Neural progenitor cell (in vitro differentiated cells): ENCODE results near the gene NEUROG1. TPM values are rescaled to one million over a fixed set of nuclear protein-coding genes. Genes with fewer than 3 reads are reported as not detected.

Experiments used
- DNase-seq: peaks from one replicate; pipeline ENCODE4 v3.0.0-alpha.2; 2016; ENCODE audit warnings: low spot score
- H2AFZ ChIP-seq: fragments of 200-600 bp; sonication (generic); replicated peaks from 2 replicates; pipeline ENCODE4 v1.6.1; 2016; ENCODE audit warnings: antibody characterized with exemption
- H3F3A ChIP-seq: fragments of 200-600 bp; sonication (generic); 2 replicates; pipeline ENCODE4 v1.6.1; 2016; ENCODE audit warnings: antibody characterized with exemption, low read depth
- H3K27ac ChIP-seq: fragments of 200-600 bp; sonication (generic); 2 replicates; pipeline ENCODE4 v1.5.1; 2016; ENCODE audit warnings: mild to moderate bottlenecking
- H3K27me3 ChIP-seq: fragments of 200-600 bp; sonication (generic); 2 replicates; pipeline ENCODE4 v1.6.1; 2016; ENCODE audit warnings: mild to moderate bottlenecking, moderate library complexity
- H3K36me3 ChIP-seq: fragments of 200-600 bp; sonication (generic); 2 replicates; pipeline ENCODE4 v1.5.1; 2016
- H3K4me1 ChIP-seq: fragments of 200-600 bp; sonication (generic); 2 replicates; pipeline ENCODE4 v1.6.1; 2016; ENCODE audit warnings: mixed run types
- H3K4me2 ChIP-seq: fragments of 200-600 bp; sonication (generic); 2 replicates; pipeline ENCODE4 v1.6.1; 2016
- H3K4me3 ChIP-seq: fragments of 200-600 bp; sonication (generic); 2 replicates; pipeline ENCODE4 v1.5.1; 2016
- H3K79me2 ChIP-seq: fragments of 200-600 bp; sonication (generic); 2 replicates; pipeline ENCODE4 v1.6.1; 2016; ENCODE audit warnings: low read depth
- H3K9ac ChIP-seq: fragments of 200-600 bp; sonication (generic); 2 replicates; pipeline ENCODE4 v1.6.1; 2016
- H3K9me3 ChIP-seq: fragments of 200-600 bp; sonication (generic); 2 replicates; pipeline ENCODE4 v1.5.1; 2016; ENCODE audit warnings: low read depth
- H4K20me1 ChIP-seq: fragments of 200-600 bp; sonication (generic); 2 replicates; pipeline ENCODE4 v1.6.1; 2016; ENCODE audit warnings: low read depth
- H3K27ac Mint-ChIP-seq: 3 replicates; pipeline ENCODE4 v1.8.0; 2021; ENCODE audit warnings: mixed read lengths
- H3K27me3 Mint-ChIP-seq: 2 replicates; pipeline ENCODE4 v1.8.0; 2022; ENCODE audit warnings: low read depth, mild to moderate bottlenecking, inconsistent platforms, moderate library complexity, mixed read lengths; ENCODE audit not compliant: insufficient read depth
- H3K36me3 Mint-ChIP-seq: 3 replicates; pipeline ENCODE4 v1.8.0; 2021; ENCODE audit warnings: mixed read lengths
- H3K4me1 Mint-ChIP-seq: 3 replicates; pipeline ENCODE4 v1.8.0; 2021; ENCODE audit warnings: mixed read lengths
- H3K4me3 Mint-ChIP-seq: 3 replicates; pipeline ENCODE4 v1.8.0; 2021; ENCODE audit warnings: mild to moderate bottlenecking, moderate library complexity, mixed read lengths
- H3K9me3 Mint-ChIP-seq: 3 replicates; pipeline ENCODE4 v1.8.0; 2020; ENCODE audit warnings: mixed read lengths
- CTCF ChIP-seq: fragments of 200-600 bp; sonication (generic); IDR thresholded peaks from 2 replicates; pipeline ENCODE4 v1.5.1; 2017; ENCODE audit warnings: antibody characterized with exemption, mild to moderate bottlenecking
- EZH2 ChIP-seq: fragments of 200-600 bp; sonication (generic); IDR thresholded peaks from 2 replicates; pipeline ENCODE4 v1.6.1; 2017; ENCODE audit warnings: antibody characterized with exemption, mild to moderate bottlenecking, moderate library complexity
- EZH2phosphoT487 ChIP-seq: fragments of 200-600 bp; sonication (generic); IDR thresholded peaks from 2 replicates; pipeline ENCODE4 v1.6.1; 2017; ENCODE audit warnings: antibody characterized with exemption
- total RNA-seq: library from RNA; depleted of rRNA; stranded (reverse); fragments of >200 nt; gene quantifications from 2 replicates; pipeline ENCODE4 v1.2.3, GENCODE V29; 2015; ENCODE audit warnings: low replicate concordance

Gene NEUROG1
- total RNA-seq, 1 donor from 2014 or later, result not detected

- Histone ChIP-seq H3K36me3 (no peaks in the 10 kb centered on the region), H3K27ac (no peak overlapping the region), H3K79me2 (no peaks in the 10 kb centered on the region), H4K20me1 (no peaks in the 10 kb centered on the region), H3K4me1 (no peaks in the 10 kb centered on the region), H3K9me3 (no peaks in the 10 kb centered on the region), H3F3A (no peaks in the 10 kb centered on the region), H3K27me3 (peaks cover 26% of the 10 kb centered on the region), H3K4me3 (no peak overlapping the region), H2AFZ (no peak overlapping the region), H3K4me2 (no peak overlapping the region), H3K9ac (no peak overlapping the region)
- Mint-ChIP-seq H3K4me1 (peaks cover 60% of the 10 kb centered on the region), H3K9me3 (no peaks in the 10 kb centered on the region), H3K36me3 (no peaks in the 10 kb centered on the region), H3K27ac (peak overlapping the region; percentile 82), H3K27me3 (peaks cover 15% of the 10 kb centered on the region), H3K4me3 (peak overlapping the region; percentile 42)
- TF ChIP-seq EZH2 (no peak), EZH2phosphoT487 (no peak), CTCF (no peak)
- no peak for DNase-seq
Measured at GRCh38 chr5:135568923-135569360, 33.2 kb upstream of the NEUROG1 start.

- Mint-ChIP-seq H3K36me3 (no peaks in the 10 kb centered on the region), H3K27ac (peak overlapping the region; percentile 26), H3K9me3 (no peaks in the 10 kb centered on the region), H3K27me3 (peaks cover 15% of the 10 kb centered on the region), H3K4me3 (no peak overlapping the region), H3K4me1 (peaks cover 60% of the 10 kb centered on the region)
- no peaks in the 10 kb centered on the region for H3K36me3 ChIP-seq
- no peak overlapping the region for H2AFZ ChIP-seq
- TF ChIP-seq EZH2phosphoT487, result no peak
- TF ChIP-seq CTCF, result no peak
- H3K9me3 ChIP-seq, result no peaks in the 10 kb centered on the region
- no peak overlapping the region for H3K27ac ChIP-seq
- peaks cover 26% of the 10 kb centered on the region for H3K27me3 ChIP-seq
- no peaks in the 10 kb centered on the region for H3K79me2 ChIP-seq
- no peaks in the 10 kb centered on the region for H3K4me1 ChIP-seq
- H3F3A ChIP-seq, result no peaks in the 10 kb centered on the region
- no peak overlapping the region for H3K9ac ChIP-seq
- no peak overlapping the region for H3K4me2 ChIP-seq
- H3K4me3 ChIP-seq, result no peak overlapping the region
- no peaks in the 10 kb centered on the region for H4K20me1 ChIP-seq
- DNase-seq, result no peak
Measured at GRCh38 chr5:135568246-135568645, 32.5 kb upstream of the NEUROG1 start.

GRCh38 chr5:135567661-135568060 lies 31.9 kb upstream of the NEUROG1 start:
- Histone ChIP-seq H3K4me1 (no peaks in the 10 kb centered on the region), H2AFZ (no peak overlapping the region), H3K27me3 (peaks cover 23% of the 10 kb centered on the region), H3K27ac (no peak overlapping the region), H3K79me2 (no peaks in the 10 kb centered on the region), H3K9ac (no peak overlapping the region), H3K4me2 (no peak overlapping the region), H3K36me3 (no peaks in the 10 kb centered on the region), H3F3A (no peaks in the 10 kb centered on the region), H3K4me3 (no peak overlapping the region), H3K9me3 (no peaks in the 10 kb centered on the region), H4K20me1 (no peaks in the 10 kb centered on the region)
- Mint-ChIP-seq H3K27ac (peak overlapping the region; percentile 92), H3K36me3 (no peaks in the 10 kb centered on the region), H3K9me3 (no peaks in the 10 kb centered on the region), H3K4me3 (no peak overlapping the region), H3K27me3 (peaks cover 15% of the 10 kb centered on the region), H3K4me1 (peaks cover 56% of the 10 kb centered on the region)
- DNase-seq, result no peak
- TF ChIP-seq EZH2 (no peak), EZH2phosphoT487 (no peak), CTCF (no peak)
